Measurements from ENCODE around the gene XBP1. TPM values are rescaled to one million over a fixed set of nuclear protein-coding genes. Genes with fewer than 3 reads are reported as not detected.
"Not testable (repeated sequence)": the region's sequence is repeated elsewhere in the genome, so short reads cannot be mapped to it uniquely, and the experiment has no call there.

The XBP1 gene
- total RNA-seq (ENCODE audit: low replicate concordance): 127 and 170 TPM in 2 replicates
- long read RNA-seq, transcript XBP1-201 (5 exons, 1,850 nt): major isoform, 19 of 52 reads
- long read RNA-seq, transcript XBP1-206 (2 exons, 2,173 nt): minor isoform, 12 of 52 reads
- long read RNA-seq, partial matches to known transcripts: 6 of 52 reads
- long read RNA-seq, other reads (novel, unspliced or antisense): 15 of 52 reads

DNA sequence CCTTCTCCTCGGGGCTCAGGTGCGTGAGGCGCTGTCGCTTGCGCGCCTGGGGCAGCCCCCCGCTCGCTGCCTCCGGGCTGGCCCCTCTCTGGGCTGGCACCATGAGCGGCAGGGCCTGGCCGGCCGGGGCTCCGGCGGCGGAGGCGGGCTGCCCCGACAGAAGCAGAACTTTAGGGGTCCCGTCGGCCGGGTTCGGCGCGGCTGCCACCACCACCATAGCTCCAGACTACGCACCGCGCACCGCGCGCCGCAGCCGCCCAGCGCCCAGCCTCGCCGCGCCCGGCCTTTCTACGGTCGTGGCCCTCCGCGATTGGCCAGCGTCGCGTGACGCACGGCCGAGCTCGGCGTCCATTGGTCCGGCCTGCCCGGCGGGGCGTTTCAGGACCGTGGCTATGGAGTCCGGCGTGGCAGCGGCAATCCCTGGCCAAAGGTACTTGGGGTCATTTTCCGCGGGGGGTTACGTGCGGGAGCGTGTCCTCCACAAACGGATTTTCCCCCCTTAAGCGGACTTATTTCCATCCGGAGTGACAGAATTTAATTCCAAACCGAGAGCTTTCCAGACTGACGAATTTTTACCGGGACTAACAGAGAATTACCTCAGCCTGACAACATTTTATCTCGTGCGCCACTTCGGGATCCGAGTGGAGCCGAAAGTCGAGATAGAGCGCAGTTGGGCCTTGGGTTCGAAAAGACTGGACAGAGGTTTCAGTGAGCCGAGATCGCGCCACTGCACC lies at the start of gene XBP1:
Gene XBP1 (minus strand): TSS at position 262 of the 734 bp plus-strand sequence.
- no peaks in the 10 kb centered on the region for H3K27me3 Mint-ChIP-seq
- H3K27ac Mint-ChIP-seq: peak within 1 kb of the TSS; percentile 100
- H3K9me3 Mint-ChIP-seq: no peaks in the 10 kb centered on the region
- peaks cover 36% of the 10 kb centered on the region for H3K4me1 Mint-ChIP-seq (ENCODE audit: unreplicated experiment)
- TF ChIP-seq, protein P1, sequence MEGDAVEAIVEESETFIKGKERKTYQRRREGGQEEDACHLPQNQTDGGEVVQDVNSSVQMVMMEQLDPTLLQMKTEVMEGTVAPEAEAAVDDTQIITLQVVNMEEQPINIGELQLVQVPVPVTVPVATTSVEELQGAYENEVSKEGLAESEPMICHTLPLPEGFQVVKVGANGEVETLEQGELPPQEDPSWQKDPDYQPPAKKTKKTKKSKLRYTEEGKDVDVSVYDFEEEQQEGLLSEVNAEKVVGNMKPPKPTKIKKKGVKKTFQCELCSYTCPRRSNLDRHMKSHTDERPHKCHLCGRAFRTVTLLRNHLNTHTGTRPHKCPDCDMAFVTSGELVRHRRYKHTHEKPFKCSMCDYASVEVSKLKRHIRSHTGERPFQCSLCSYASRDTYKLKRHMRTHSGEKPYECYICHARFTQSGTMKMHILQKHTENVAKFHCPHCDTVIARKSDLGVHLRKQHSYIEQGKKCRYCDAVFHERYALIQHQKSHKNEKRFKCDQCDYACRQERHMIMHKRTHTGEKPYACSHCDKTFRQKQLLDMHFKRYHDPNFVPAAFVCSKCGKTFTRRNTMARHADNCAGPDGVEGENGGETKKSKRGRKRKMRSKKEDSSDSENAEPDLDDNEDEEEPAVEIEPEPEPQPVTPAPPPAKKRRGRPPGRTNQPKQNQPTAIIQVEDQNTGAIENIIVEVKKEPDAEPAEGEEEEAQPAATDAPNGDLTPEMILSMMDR (conservative IDR thresholded peaks at IDR 0.05): no peak
- peak; percentile 95 for DNase-seq (ENCODE audit: extremely low spot score, unreplicated experiment)
- H3K36me3 Mint-ChIP-seq: peaks cover 28% of the 10 kb centered on the region
- H3K4me3 Mint-ChIP-seq: peak within 1 kb of the TSS; percentile 89

DNA sequence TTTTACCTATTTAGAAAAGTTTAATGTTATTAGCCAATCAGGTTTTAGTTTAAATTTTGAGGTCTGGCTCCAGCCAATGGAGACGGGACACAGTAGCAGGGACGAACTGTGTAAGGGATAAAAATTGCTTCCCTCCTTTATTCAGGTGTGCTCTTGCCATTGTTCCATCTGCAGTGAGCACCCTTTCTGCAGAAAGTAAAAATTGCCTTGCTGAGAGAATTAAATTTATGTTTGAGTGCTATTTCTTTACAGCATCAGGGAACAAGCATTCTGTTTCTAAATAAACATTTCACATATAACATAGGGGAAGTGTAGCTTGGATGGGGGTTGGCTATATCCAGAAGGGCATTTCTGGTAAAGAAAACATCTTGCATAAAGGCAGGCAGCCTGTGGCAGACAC lies 46.6 kb upstream of the XBP1 start:
- TF ChIP-seq, protein P1 (conservative IDR thresholded peaks at IDR 0.05): no peak
- peaks cover 6% of the 10 kb centered on the region for H3K36me3 Mint-ChIP-seq

DNA sequence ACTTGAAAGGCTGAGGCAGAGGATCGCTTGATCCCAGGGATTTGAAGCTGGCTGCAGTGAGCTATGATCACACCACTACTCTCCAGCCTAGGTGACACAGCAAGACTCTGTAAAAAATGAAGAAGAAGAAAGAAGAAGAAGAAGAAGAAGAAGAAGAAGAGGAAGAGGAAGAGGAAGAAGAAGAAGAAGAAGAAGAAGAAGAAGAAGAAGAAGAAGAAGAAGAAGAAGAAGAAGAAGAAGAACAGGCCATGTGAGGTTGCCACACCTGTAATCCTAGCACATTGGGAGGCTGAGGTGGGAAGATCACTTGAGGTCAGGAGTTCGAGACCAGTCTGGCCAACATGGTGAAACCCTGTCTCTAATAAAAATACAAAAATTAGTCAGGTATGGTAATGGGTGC lies 43.9 kb upstream of the XBP1 start:
- not testable (repeated sequence) for H3K27me3 Mint-ChIP-seq; H3K4me3 Mint-ChIP-seq; H3K4me1 Mint-ChIP-seq (ENCODE audit: unreplicated experiment); DNase-seq (ENCODE audit: extremely low spot score, unreplicated experiment); H3K36me3 Mint-ChIP-seq; H3K9me3 Mint-ChIP-seq; H3K27ac Mint-ChIP-seq

More for the DNA sequence above, 46.6 kb upstream of the XBP1 start:
- Mint-ChIP-seq H3K27ac (no peak overlapping the region), H3K9me3 (no peaks in the 10 kb centered on the region), H3K4me1 (ENCODE audit: unreplicated experiment) (no peaks in the 10 kb centered on the region), H3K27me3 (no peaks in the 10 kb centered on the region), H3K4me3 (no peak overlapping the region)
- DNase-seq (ENCODE audit: extremely low spot score, unreplicated experiment): no peak

DNA sequence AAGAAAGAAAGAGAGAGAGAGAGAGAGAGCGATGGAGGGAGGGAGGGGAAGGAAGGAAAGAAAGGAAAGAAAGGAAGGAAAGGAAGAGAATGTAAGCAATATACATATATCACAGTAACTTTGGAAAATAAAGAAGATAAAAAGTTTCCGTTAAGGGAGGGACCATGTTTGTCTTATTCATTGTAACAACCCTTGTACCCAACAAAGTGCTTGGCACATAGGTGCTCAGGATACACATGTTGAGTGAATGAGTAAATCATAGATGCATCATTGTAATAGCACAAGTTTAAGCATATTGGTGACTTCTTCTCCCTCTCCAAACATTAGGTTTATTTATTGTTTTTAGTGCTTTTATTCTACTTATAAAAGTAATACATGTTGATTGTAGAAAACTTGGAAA lies 43.3 kb upstream of the XBP1 start:
- no peaks in the 10 kb centered on the region for H3K27me3 Mint-ChIP-seq
- no peak overlapping the region for H3K27ac Mint-ChIP-seq
- H3K4me1 Mint-ChIP-seq (ENCODE audit: unreplicated experiment): no peaks in the 10 kb centered on the region
- TF ChIP-seq, protein P1 (conservative IDR thresholded peaks at IDR 0.05): no peak
- no peaks in the 10 kb centered on the region for H3K9me3 Mint-ChIP-seq
- H3K4me3 Mint-ChIP-seq: no peak overlapping the region
- no peak for DNase-seq (ENCODE audit: extremely low spot score, unreplicated experiment)
- no peaks in the 10 kb centered on the region for H3K36me3 Mint-ChIP-seq

DNA sequence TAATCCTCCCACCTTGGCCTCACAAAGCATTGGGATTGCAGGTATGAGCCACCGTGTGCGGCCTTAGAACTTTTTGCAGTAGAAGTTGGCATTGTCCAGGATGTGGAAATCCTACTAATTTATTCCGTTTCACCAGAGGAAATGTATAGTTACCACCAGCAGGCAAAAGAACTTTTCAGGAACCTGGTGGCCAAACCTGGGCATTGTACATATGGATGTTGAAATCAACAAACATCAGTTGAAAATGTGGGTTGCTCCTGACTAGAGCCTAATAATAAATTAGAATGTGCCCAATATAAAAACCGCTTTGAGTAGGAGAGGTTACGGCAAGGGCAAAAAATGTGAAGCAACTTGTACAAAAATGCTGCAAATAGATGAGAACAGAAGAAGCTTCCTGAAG lies 40.7 kb upstream of the XBP1 start:
- Mint-ChIP-seq H3K4me3 (no peak overlapping the region), H3K4me1 (ENCODE audit: unreplicated experiment) (no peaks in the 10 kb centered on the region), H3K36me3 (no peaks in the 10 kb centered on the region), H3K27me3 (no peaks in the 10 kb centered on the region), H3K9me3 (no peaks in the 10 kb centered on the region), H3K27ac (no peak overlapping the region)
- no peak for DNase-seq (ENCODE audit: extremely low spot score, unreplicated experiment)
- TF ChIP-seq, protein P1 (conservative IDR thresholded peaks at IDR 0.05): peak; percentile 52

DNA sequence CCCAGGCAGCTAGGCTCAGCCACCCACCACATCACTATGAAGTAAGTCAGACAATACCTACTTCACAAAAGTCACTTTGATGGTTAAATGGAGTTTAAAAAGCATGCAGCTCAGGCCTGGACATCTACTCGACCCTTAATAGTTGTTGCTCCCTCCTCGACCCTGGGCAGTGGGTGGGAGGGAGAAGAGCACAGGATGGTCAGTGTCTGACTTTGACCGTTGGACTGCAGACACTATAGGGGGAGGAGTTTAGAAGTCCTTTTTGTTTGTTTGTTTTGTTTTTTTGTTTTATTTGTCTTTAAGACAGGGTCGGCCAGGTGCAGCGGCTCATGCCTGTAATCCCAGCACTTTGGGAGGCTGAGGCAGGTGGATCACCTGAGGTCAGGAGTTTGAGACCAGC lies 38.6 kb upstream of the XBP1 start:
- H3K27ac Mint-ChIP-seq: no peak overlapping the region
- TF ChIP-seq, protein P1 (conservative IDR thresholded peaks at IDR 0.05): no peak
- no peak for DNase-seq (ENCODE audit: extremely low spot score, unreplicated experiment)
- peaks cover 4% of the 10 kb centered on the region for H3K36me3 Mint-ChIP-seq
- H3K4me1 Mint-ChIP-seq (ENCODE audit: unreplicated experiment): no peaks in the 10 kb centered on the region
- no peak overlapping the region for H3K4me3 Mint-ChIP-seq
- no peaks in the 10 kb centered on the region for H3K9me3 Mint-ChIP-seq
- H3K27me3 Mint-ChIP-seq: no peaks in the 10 kb centered on the region

Measured in type B pancreatic cell (in vitro differentiated cells).